HEK293T (cell line): ENCODE data around the gene NDUFAF5.

Experiments
- ARNT ChIP-seq: fragments of 450-650 bp; IDR thresholded peaks from 2 replicates; pipeline ENCODE4 v1.6.1; 2017; ENCODE audit warnings: mild to moderate bottlenecking
- BHLHE40 ChIP-seq: fragments of 450-650 bp; IDR thresholded peaks from 2 replicates; pipeline ENCODE4 v1.6.1; 2016; ENCODE audit warnings: mild to moderate bottlenecking, moderate library complexity, borderline replicate concordance
- CTBP1 ChIP-seq: fragments of 450-650 bp; IDR thresholded peaks from 2 replicates; pipeline ENCODE4 v1.6.1; 2016; ENCODE audit warnings: borderline replicate concordance
- ELF4 ChIP-seq: fragments of 450-650 bp; IDR thresholded peaks from 2 replicates; pipeline ENCODE4 v1.6.1; 2017; ENCODE audit warnings: antibody characterized with exemption
- FOXA1 ChIP-seq: fragments of 450-650 bp; IDR thresholded peaks from 2 replicates; pipeline ENCODE4 v1.6.1; 2016; ENCODE audit warnings: mild to moderate bottlenecking
- FOXK2 ChIP-seq: fragments of 450-650 bp; IDR thresholded peaks from 2 replicates; pipeline ENCODE4 v1.6.1; 2016; ENCODE audit warnings: mild to moderate bottlenecking
- FOXM1 ChIP-seq: fragments of 450-650 bp; IDR thresholded peaks from 2 replicates; pipeline ENCODE4 v1.6.1; 2017; ENCODE audit warnings: mild to moderate bottlenecking, borderline replicate concordance
- HDGF ChIP-seq: fragments of 450-650 bp; IDR thresholded peaks from 2 replicates; pipeline ENCODE4 v1.6.1; 2017; ENCODE audit warnings: antibody characterized with exemption, borderline replicate concordance
- L3MBTL2 ChIP-seq: fragments of 450-650 bp; conservative IDR thresholded peaks from 2 replicates; pipeline ENCODE4 v1.6.1; 2016; ENCODE audit warnings: mild to moderate bottlenecking
- NFRKB ChIP-seq: fragments of 450-650 bp; IDR thresholded peaks from 2 replicates; pipeline ENCODE4 v1.6.1; 2016; ENCODE audit warnings: mild to moderate bottlenecking, moderate library complexity
- PKNOX1 ChIP-seq: fragments of 450-650 bp; IDR thresholded peaks from 2 replicates; pipeline ENCODE4 v1.6.1; 2016
- SP1 ChIP-seq: fragments of 450-650 bp; IDR thresholded peaks from 2 replicates; pipeline ENCODE4 v1.6.1; 2017
- SUZ12 ChIP-seq: fragments of 450-650 bp; IDR thresholded peaks from 2 replicates; pipeline ENCODE4 v1.6.1; 2016; ENCODE audit warnings: mild to moderate bottlenecking

- TF ChIP-seq FOXA1 (no peak), FOXK2 (no peak), PKNOX1 (no peak), SUZ12 (no peak), ARNT (no peak), CTBP1 (no peak), HDGF (no peak), BHLHE40 (no peak), ELF4 (no peak), FOXM1 (no peak), SP1 (no peak), L3MBTL2 (no peak), NFRKB (no peak)
Measured at GRCh38 chr20:13819885-13820645, 35.2 kb downstream of the NDUFAF5 start.
